ENCODE data around the gene TNFSF12. TPM values are rescaled to one million over a fixed set of nuclear protein-coding genes. Genes with fewer than 3 reads are reported as not detected.

TNFSF12 gene
- total RNA-seq, 1 donor from 2014 or later = 6.1 TPM

DNA sequence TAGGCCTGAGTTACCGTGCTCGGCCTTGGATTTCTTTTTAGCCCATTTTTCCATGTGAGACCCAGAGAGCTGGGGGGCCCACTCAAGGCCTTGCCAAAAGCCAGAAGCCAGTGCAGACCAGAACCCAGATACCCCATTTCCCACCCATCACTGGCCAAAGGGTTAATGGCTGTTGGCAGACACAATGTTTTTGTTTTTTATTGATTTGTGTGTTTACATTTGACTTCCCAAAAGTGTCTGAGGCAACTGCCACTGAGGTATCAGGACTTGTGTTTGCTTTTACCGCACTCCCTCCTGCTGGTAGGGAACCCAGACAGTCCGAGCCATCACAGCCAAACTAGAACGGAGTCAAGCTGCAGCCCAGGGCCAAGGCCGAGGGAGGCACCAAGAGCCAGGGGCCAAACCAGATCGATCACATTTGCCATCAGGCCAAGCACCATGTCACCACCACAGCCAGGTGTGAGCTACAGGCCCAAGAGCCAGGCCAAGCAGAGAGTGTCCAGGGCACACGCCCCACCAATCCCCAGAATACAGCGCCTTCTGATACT is 7.7 kb upstream of the TNFSF12 start:
- DNase-seq (ENCODE audit: low read depth, low spot score) = no peak

DNA sequence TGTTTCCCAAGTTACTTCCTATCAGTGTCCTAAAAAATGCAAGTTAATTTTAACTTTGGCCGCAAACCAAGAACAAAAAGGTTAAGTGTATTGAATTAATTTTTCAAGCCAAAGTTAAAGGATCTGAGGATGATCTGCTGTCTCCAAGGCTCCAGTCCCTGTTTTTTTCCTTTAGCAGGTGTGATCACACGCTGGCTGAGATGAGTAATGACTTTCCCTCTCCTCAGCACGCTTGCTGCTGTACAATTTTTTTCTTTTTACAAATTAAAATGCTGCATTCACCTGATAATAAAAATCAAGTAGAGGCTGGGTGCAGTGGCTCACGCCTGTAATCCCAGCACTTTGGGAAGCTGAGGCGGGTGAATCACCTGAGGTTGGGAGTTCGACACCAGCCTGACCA is 3.9 kb upstream of the TNFSF12 start:
- no peak for DNase-seq (ENCODE audit: low read depth, low spot score)

DNA sequence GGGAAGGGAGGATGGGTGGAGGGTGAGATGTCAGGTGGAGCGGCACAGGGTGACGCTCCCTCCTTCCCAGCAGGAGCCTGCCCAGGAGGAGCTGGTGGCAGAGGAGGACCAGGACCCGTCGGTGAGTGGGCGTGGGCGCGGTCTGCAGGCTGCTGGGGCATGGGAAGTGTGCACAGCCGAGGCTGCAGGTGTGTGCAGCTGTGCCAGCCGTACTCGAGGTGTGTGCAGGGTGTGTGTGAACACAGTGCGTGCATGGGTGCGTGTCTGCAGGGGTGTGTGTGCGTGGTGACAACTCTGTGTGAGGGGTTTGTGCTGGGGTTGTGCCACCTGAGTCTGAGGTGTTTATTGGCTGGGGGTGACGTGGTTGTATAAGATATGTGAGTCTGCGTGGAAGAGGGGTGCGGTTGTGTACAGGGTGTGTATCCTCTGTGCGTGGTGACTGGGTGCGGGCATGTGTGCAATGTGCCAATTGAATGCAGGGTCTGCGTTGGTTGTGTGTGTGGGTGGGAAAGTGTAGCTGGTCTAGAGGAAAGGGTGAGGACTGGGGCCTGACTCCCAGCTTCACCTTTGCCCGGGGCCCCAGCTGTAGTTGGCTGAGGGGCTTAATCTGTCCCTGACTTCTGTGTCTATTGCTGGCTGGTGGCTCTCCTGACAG is 670 bp downstream of the TNFSF12 start:
- no peak for DNase-seq (ENCODE audit: low read depth, low spot score)

DNA sequence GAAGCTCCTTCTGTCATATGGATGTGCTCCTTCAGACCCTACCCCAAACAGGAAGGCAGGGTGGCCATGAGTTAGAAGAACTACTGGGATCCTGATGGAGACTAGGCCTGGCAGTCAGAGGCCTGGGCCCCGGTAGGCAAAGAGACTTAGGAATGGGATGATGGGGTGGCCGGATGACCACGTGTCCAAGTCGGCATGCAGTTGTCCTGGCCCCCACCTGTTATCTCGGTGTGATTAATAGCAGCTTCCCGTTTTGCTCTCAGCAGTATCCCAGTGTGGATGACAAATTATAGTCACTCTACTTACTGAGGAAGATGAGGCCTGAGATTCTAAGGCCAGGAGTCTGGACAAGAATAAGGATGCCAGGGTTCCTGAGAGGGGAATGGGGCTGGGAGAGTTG is 1.5 kb downstream of the TNFSF12 start:
- DNase-seq (ENCODE audit: low read depth, low spot score) = no peak

- no peak for DNase-seq (ENCODE audit: low read depth, low spot score)
Measured at GRCh38 chr17:7551396-7551795, 2.5 kb downstream of the TNFSF12 start.

- no peak for DNase-seq (ENCODE audit: low read depth, low spot score)
Measured at GRCh38 chr17:7552621-7553051, 3.8 kb downstream of the TNFSF12 start.

GRCh38 chr17:7553356-7553755 is 4.5 kb downstream of the TNFSF12 start:
- no peak for DNase-seq (ENCODE audit: low read depth, low spot score)

- no peak for DNase-seq (ENCODE audit: low read depth, low spot score)
Measured at GRCh38 chr17:7555320-7555948, 6.6 kb downstream of the TNFSF12 start.

GRCh38 chr17:7556627-7557026 is 7.8 kb downstream of the TNFSF12 start:
- DNase-seq (ENCODE audit: low read depth, low spot score) = no peak

GRCh38 chr17:7557147-7557764 is 8.4 kb downstream of the TNFSF12 start:
- DNase-seq (ENCODE audit: low read depth, low spot score) = no peak

DNA sequence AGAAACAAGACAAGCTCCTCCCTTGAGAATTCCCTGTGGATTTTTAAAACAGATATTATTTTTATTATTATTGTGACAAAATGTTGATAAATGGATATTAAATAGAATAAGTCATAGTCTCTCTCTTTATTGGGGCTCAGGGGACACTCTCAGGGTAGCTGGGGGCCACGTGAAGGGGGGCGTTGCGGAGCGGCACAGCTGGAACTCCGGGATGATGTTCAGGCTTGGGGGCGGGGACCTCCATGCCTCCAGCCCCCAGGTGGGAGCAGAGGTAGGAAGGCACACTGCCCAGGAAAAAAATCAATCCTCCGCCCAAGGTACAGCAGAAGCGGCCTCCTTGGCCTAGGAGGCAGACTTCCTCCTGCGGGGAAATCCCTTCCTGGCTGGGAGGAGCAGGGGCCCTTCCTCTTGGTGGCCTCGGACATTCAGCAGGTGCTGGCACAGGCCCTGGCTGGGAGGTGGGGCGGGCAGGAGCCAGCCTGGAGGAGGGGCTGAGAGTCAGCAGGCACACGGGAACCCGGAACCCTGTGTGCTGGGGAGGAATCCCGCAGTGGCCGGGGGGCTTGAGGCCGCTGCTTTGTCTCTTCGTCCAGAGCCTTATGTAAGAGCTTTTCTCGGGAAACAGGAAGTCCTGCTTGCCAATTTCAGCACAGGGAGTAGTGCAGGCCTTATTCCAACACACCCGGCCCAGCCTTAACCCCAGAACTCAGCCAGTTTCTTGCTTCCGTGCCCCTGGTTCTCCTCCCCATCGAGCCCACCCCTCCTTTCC is 9.1 kb downstream of the TNFSF12 start:
- peak; percentile 80 for DNase-seq (ENCODE audit: low read depth, low spot score)

DNA sequence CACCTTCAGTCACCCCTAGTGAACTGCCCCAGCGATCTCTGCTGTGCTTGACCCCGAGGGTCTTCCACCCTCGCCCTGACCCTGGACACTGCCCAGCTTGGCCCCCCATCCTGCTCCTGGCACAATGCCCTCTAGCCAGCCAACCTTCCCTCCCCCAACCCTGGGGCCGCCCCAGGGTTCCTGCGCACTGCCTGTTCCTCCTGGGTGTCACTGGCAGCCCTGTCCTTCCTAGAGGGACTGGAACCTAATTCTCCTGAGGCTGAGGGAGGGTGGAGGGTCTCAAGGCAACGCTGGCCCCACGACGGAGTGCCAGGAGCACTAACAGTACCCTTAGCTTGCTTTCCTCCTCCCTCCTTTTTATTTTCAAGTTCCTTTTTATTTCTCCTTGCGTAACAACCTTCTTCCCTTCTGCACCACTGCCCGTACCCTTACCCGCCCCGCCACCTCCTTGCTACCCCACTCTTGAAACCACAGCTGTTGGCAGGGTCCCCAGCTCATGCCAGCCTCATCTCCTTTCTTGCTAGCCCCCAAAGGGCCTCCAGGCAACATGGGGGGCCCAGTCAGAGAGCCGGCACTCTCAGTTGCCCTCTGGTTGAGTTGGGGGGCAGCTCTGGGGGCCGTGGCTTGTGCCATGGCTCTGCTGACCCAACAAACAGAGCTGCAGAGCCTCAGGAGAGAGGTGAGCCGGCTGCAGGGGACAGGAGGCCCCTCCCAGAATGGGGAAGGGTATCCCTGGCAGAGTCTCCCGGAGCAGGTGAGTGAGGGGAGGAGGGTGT is 9.9 kb downstream of the TNFSF12 start, which contains the start of gene TNFSF13:
Gene TNFSF13 (plus strand): TSS at position 207 of the 776 bp plus-strand sequence. CDS start 290 bp downstream, at position 497.
- DNase-seq (ENCODE audit: low read depth, low spot score) = no peak

DNA sequence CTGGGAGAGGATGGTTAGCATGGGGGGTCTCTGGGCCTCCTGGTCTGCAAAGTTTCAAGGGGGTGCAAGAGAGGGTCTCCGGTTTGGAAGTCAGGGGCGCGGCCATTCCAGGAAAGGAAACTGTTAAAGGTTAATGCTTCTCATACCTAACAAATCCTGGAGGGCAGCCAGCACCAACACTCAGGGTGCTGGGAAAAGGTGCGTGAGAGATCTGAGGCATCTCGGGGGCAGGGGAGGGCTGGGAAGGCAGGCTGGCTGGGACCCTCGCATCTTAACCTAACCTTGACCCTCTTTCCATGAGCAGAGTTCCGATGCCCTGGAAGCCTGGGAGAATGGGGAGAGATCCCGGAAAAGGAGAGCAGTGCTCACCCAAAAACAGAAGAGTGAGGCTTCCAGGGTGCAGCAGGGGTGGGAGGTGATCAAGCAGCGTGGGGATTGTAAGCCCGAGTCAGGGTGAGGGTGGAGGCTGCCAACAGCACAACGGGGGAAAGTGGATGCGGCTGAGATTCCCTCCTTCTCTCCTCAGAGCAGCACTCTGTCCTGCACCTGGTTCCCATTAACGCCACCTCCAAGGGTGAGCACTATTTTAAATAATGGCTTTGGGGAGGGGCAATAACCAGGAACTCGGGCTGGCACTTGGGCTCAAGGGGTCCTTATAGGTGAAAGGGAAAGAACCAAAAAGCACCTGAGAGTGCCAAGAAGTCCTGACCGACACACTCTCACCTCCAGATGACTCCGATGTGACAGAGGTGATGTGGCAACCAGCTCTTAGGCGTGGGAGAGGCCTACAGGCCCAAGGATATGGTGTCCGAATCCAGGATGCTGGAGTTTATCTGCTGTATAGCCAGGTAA is 10.7 kb downstream of the TNFSF12 start:
- DNase-seq (ENCODE audit: low read depth, low spot score) = no peak

DNA sequence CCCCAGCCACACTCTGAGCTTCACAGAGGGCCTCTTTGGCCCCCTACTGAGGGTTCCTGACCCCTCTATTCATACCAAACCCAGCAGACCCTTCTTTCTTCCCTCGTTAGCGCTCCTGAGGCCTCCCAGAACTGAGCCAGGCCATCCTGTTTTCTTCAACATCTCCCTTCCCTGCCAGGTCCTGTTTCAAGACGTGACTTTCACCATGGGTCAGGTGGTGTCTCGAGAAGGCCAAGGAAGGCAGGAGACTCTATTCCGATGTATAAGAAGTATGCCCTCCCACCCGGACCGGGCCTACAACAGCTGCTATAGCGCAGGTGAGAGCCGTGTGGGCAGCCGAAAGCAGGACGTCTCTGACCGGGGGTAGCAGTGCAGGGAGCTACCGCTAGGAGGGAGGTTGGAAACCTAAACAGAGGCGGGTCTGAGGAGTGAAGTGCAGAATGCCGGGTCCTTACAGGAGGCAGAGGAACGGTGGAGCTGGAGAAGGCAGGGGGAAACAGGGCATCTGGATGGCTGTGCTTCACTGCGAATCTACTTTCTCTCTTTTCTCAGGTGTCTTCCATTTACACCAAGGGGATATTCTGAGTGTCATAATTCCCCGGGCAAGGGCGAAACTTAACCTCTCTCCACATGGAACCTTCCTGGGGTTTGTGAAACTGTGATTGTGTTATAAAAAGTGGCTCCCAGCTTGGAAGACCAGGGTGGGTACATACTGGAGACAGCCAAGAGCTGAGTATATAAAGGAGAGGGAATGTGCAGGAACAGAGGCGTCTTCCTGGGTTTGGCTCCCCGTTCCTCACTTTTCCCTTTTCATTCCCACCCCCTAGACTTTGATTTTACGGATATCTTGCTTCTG is 11.5 kb downstream of the TNFSF12 start:
- DNase-seq (ENCODE audit: low read depth, low spot score) = no peak

- DNase-seq (ENCODE audit: low read depth, low spot score) = no peak
Measured at GRCh38 chr17:7561028-7561575, 12.2 kb downstream of the TNFSF12 start.

DNA sequence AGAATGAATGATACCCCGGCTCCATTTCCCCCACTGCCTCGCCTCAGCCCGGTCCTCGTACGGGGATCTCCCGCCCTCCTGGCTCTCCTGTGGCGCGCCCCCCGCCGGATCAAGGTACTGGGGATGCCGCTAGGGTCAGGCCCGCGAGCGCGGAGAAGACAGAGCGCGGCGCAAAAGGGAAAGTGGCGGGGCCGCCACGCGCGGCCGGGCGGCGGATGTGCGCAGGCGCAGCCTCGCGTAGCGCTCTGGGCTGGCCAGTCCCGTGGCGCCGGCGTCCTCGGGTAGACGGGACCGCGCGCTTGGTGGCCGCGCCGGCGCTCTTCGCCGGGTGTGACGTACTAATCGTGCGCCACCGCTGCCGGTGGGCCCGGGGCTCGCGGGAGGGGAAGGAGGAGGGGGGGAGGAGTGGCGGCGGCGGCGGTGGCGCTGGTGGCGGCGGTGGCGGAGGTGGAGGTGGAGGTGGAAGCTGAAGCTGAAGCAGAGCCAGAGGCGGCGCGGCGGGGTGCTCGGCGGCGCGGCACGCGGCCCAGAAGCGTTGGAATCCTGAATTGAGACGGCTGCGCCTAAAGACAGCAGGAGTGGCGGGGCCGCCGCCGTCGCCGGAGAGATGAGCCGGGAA is 12.8 kb downstream of the TNFSF12 start, which contains the start of gene SENP3:
Gene SENP3 (plus strand): TSS at position 331 of the 619 bp plus-strand sequence. CDS start 1,158 bp downstream, outside the sequence.
- no peak for DNase-seq (ENCODE audit: low read depth, low spot score)

DNA sequence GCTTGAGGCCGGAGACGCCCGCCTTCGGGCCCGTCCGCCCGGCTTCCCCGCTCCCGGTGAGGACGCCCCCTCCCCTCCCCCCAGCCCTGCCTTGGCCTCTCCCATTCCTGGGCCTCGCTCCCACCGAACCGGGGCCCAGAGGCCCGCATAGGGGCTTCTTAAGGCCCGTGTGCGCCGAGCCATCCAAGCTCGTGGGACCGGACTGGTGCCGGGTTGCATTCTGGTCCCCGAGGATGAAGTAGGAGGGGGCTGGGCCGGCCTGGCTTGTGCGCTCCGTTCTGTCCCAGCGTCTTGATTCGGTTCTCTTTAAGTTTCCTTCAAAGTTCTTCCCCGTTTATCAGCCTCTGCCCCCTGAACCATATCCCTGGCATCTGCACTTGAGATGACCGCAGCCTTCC is 13.3 kb downstream of the TNFSF12 start:
- DNase-seq (ENCODE audit: low read depth, low spot score) = no peak
